Left hindlimb (tissue), 1 donor: ENCODE data around the gene PDE4A.
A peak's percentile ranks its signal among the peaks of the same experiment; 100 is the strongest.
"Not testable (repeated sequence)": the region's sequence is repeated elsewhere in the genome, so short reads cannot be mapped to it uniquely, and the experiment has no call there.

Source experiments
- DNase-seq: peaks from one replicate; pipeline ENCODE4 v3.0.0-alpha.2; 2018

The PDE4A gene

GRCh38 chr19:10404888-10405820 is 15.2 kb upstream of the PDE4A start:
- no peak for DNase-seq

GRCh38 chr19:10406191-10406590 is 14.1 kb upstream of the PDE4A start:
- no peak for DNase-seq

- DNase-seq, result no peak
These were observed 13.2 kb upstream of the PDE4A start for GRCh38 chr19:10407096-10407495.

GRCh38 chr19:10408511-10409283 is 11.6 kb upstream of the PDE4A start:
- no peak for DNase-seq

GRCh38 chr19:10411224-10411623 is 9.1 kb upstream of the PDE4A start:
- not testable (repeated sequence) for DNase-seq

GRCh38 chr19:10412257-10412977 is 7.9 kb upstream of the PDE4A start:
- DNase-seq, result no peak

GRCh38 chr19:10416083-10416379 is 4.3 kb upstream of the PDE4A start:
- no peak for DNase-seq

- peak; percentile 77 for DNase-seq
These were observed 3.7 kb upstream of the PDE4A start for GRCh38 chr19:10416380-10417257.

GRCh38 chr19:10417541-10418234 is 2.6 kb upstream of the PDE4A start:
- DNase-seq, result no peak

- DNase-seq, result no peak
These were observed 2.2 kb upstream of the PDE4A start for GRCh38 chr19:10418235-10418484.

- no peak for DNase-seq
These were observed 1.7 kb upstream of the PDE4A start for GRCh38 chr19:10418485-10419199.

- DNase-seq, result no peak
These were observed 1.1 kb upstream of the PDE4A start for GRCh38 chr19:10419200-10419645.

GRCh38 chr19:10419646-10420443 is 493 bp upstream of the PDE4A start:
- DNase-seq, result no peak

- DNase-seq, result no peak
These were observed 1.1 kb downstream of the PDE4A start for GRCh38 chr19:10421240-10422045.

- no peak for DNase-seq
These were observed 1.7 kb downstream of the PDE4A start for GRCh38 chr19:10422046-10422461.

GRCh38 chr19:10422846-10423245 is 2.5 kb downstream of the PDE4A start:
- DNase-seq, result no peak

- DNase-seq, result peak; percentile 78
These were observed 3.8 kb downstream of the PDE4A start for GRCh38 chr19:10424011-10424637.

- no peak for DNase-seq
These were observed 6.8 kb downstream of the PDE4A start for GRCh38 chr19:10427169-10427568.

- no peak for DNase-seq
These were observed 8.7 kb downstream of the PDE4A start for GRCh38 chr19:10428996-10429381.
